Brain microvascular endothelial cell (primary cell): ENCODE measurements around the gene SPSB3.
"Not testable (repeated sequence)": the region's sequence is repeated elsewhere in the genome, so short reads cannot be mapped to it uniquely, and the experiment has no call there.

Experiments used
- DNase-seq: peaks from one replicate; pipeline ENCODE4 v3.0.0-alpha.2; 2020
- H3K27ac ChIP-seq: fragments of 250-450 bp; sonication (Bioruptor Pico); 2 replicates; pipeline ENCODE4 v1.5.1; 2020; ENCODE audit warnings: mild to moderate bottlenecking, moderate library complexity
- H3K27me3 ChIP-seq: fragments of 250-450 bp; sonication (Bioruptor Pico); replicated peaks from 2 replicates; pipeline ENCODE4 v1.5.1; 2020; ENCODE audit warnings: mild to moderate bottlenecking
- H3K36me3 ChIP-seq: fragments of 250-450 bp; sonication (Bioruptor Pico); replicated peaks from 2 replicates; pipeline ENCODE4 v1.5.1; 2020; ENCODE audit warnings: mild to moderate bottlenecking
- H3K4me3 ChIP-seq: 2 replicates; pipeline ENCODE4 v1.5.1; 2011; ENCODE audit warnings: low read depth, mild to moderate bottlenecking, control low read depth, low read length, moderate library complexity
- CTCF ChIP-seq: IDR thresholded peaks from 2 replicates; pipeline ENCODE4 v1.5.1; 2011; ENCODE audit warnings: low read depth, mild to moderate bottlenecking, moderate library complexity, low read length, control low read depth, inconsistent platforms; ENCODE audit errors: missing control alignments
- in situ Hi-C: cut with HindIII; loops from 2 replicates; pipeline ENCODE4 v1.10.0; 2017; ENCODE audit warnings: low sequenced_read_pairs, low pct_ligation_motif_present

Gene SPSB3

GRCh38 chr16:1800701-1801100, 18.3 kb upstream of the SPSB3 start:
- Histone ChIP-seq H3K36me3 (no peaks in the 10 kb centered on the region), H3K27ac (no peak overlapping the region), H3K4me3 (no peak overlapping the region), H3K27me3 (no peaks in the 10 kb centered on the region)
- in situ Hi-C loops = no loop called here
- DNase-seq = no peak
- TF ChIP-seq CTCF = no peak

DNA sequence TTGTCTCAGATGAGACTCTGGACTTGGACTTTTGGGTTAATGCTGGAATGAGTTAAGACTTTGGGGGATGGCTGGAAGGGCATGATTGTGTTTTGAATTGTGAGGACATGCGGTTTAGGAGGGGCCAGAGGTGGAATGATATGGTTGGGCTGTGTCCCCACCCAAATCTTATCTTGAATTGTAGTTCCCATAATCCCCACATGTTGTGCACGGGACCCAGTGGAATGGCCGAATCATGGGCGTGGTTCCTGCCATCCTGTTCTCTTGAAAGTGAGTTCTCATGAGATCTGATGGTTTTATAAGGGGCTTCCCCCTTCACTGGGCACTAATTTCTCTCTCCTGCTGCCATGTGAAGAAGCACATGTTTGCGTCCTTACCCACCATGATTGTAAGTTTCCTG, 16.9 kb upstream of the SPSB3 start:
- H3K27me3 ChIP-seq, DNase-seq, H3K27ac ChIP-seq, H3K4me3 ChIP-seq, in situ Hi-C loops, H3K36me3 ChIP-seq: not testable (repeated sequence)

GRCh38 chr16:1794908-1795666, 12.7 kb upstream of the SPSB3 start:
- H3K27ac ChIP-seq = no peak overlapping the region
- in situ Hi-C loops = no loop called here
- H3K36me3 ChIP-seq = peaks cover 4% of the 10 kb centered on the region
- TF ChIP-seq CTCF = no peak
- H3K4me3 ChIP-seq = no peak overlapping the region
- no peaks in the 10 kb centered on the region for H3K27me3 ChIP-seq
- DNase-seq = no peak

DNA sequence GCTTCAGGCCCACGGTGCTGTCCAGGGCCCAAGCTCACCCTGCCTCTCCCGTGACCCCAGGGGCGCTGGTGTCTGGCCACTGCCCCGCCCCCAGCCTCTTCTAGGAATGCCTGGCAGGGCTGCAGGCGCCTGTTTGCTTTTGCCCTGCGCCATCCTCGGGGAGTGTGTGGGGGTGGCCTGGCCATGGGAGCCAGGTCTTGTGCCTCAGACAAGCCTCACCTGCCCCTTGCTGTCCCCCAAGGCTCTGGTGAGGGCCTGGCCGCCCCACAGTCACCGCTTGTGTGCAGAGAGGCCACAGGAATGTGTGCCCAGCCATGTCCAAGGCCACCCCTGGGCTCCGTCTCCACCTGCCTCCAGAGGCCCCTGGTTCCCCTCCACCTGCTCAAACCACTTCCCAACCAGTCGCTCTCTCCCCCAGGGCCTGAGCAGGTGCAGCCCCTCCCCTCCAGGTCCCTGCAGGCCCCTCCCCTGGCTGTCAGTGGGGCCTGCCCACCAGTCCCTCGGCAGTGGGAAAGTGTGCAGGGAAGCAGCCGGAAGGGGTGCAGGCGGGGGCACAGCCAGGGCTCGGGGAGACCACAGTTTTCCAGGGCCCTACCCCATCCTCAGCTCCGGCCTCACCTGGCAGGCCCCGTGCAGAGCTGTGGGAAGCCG, 12.0 kb upstream of the SPSB3 start:
- no peak for DNase-seq
- TF ChIP-seq CTCF = no peak
- in situ Hi-C loops = no loop called here
- Histone ChIP-seq H3K27me3 (no peaks in the 10 kb centered on the region), H3K27ac (no peak overlapping the region), H3K4me3 (no peak overlapping the region), H3K36me3 (peaks cover 4% of the 10 kb centered on the region)

- no peak within 1 kb of the TSS for H3K4me3 ChIP-seq
- in situ Hi-C loops = no loop called here
- no peak for TF ChIP-seq CTCF
- DNase-seq = no peak
- no peak within 1 kb of the TSS for H3K27ac ChIP-seq
- H3K27me3 ChIP-seq = no peaks in the 10 kb centered on the region
- H3K36me3 ChIP-seq = peaks cover 8% of the 10 kb centered on the region
Measured at GRCh38 chr16:1793578-1794220, 11.3 kb upstream of the SPSB3 start, which contains the start of gene IGFALS. Gene IGFALS (minus strand): TSS chr16:1793705. CDS start chr16:1793652, 53 bp downstream.

DNA sequence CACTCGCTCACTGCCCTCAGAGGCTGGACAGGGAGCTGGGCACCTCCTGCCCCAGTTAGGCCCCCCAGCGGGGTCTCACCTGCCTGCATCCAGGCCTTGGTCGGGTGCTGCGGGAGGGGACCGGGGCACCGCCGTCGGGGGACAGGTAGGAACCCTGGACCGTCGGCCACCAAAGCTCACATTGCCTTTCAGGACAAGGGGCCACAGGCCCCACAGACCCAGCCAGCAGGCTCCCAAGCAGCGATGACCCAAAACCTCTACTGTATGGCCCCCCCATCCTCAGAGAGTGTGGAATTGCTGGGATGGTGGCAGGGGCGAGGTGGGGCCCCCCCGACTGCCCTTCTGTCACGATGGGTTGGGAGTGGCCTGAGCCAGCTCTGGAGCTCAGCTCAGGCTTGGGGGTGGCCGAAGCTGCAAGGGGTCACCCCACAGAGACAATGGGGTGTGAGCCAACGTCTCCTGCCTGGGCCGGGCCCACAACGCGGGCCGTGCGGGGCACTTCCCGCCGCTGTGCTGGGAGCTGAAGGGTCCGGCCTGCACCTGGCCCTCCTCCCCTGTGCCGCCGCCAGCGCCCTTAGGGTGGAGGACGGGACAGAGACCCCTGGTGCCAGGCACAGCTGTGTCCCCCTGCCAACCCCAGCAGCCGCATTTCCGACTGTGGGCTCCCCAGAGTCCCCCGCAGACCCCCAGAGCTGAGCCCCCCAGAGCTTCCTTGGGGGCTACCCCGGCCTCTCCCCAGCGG, 10.6 kb upstream of the SPSB3 start:
- TF ChIP-seq CTCF = no peak
- in situ Hi-C loops = no loop called here
- DNase-seq = no peak
- Histone ChIP-seq H3K27me3 (no peaks in the 10 kb centered on the region), H3K4me3 (no peak overlapping the region), H3K36me3 (peaks cover 15% of the 10 kb centered on the region), H3K27ac (no peak overlapping the region)
